Measurements from ENCODE around the gene LRRC10B.

The LRRC10B gene

DNA sequence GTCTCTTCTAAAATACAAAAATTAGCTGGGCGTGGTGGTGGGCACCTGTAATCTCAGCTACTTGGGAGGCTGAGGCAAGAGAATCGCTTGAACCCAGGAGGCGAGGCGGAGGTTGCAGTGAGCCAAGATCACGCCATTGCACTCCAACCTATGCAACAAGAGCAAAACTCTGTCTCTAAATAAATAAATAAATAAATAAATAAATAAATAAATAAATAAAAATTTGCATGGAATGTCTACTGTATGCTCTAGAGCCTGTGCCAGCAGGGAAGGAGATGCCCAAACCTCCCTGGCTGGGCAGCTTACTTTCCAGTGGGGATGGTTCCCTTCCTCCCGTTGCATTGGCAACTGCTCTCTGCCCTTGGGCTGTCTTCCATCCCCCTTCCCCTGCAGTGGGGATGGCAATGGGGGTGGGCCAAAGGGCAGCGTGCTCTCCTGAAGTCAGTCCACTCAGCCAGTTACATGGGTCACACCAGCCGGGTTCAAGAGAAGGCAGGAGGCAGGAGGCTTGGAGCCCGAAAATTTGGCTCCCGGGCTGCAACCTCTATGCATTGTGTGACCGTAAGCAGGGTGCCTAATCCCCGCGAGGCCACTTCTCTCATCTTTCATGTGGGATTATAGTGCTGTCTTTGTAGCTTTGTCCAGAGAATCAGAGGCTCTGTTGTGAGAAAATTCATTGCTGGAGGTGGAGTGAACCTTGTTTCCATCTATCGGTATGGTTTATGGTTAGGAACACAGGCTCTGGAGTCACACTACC lies 1.4 kb upstream of the LRRC10B start:
- in situ Hi-C loops (cut with MboI; ENCODE audit: low sequenced_read_pairs), result no loop called here
- H3K9me3 ChIP-seq, result no peaks in the 10 kb centered on the region
- H3K4me1 ChIP-seq, result no peaks in the 10 kb centered on the region
- DNase-seq (ENCODE audit: low spot score in 2 of 2), result no peak
- no peaks in the 10 kb centered on the region for H3K36me3 ChIP-seq (replicated peaks)
- peaks cover 98% of the 10 kb centered on the region for H3K27me3 ChIP-seq (ENCODE audit: low read depth)
- H3K4me3 ChIP-seq, result no peak overlapping the region

DNA sequence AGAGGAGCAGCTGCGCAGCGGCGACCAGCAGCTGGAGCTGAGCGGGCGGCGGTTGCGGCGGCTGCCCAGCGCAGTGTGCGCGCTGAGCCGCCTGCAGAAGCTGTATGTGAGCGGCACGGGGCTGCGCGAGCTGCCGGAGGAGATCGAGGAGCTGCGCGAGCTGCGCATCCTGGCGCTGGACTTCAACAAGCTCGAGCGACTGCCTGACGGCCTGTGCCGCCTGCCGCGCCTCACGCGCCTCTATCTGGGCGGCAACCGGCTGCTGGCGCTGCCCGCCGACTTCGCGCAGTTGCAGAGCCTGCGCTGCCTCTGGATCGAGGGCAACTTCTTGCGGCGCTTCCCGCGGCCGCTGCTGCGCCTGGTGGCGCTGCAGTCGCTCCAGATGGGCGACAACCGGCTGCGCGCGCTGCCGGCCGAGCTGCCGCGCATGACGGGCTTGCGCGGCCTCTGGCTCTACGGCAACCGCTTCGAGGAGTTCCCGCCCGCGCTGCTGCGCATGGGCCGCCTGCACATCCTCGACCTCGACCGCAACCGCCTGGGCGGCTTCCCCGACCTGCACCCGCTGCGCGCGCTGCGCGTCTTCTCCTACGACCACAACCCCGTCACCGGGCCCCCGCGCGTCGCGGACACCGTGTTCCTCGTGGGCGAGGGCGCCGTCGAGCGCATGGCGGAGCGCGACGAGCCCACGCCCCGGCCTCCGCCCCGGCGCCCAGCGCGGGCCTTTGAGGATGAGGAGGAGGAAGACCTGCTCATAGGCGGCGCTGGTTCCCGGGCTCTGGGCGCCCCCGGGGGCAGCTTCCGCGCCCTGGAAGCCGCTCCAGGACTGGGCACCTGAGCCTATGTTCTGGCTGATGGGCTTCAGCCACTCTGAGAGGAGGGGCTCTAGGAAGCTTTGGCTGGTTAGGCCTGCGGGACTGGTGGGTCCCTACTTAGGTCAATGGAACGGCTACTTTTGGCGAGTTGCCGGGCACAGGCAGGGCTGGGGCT lies 787 bp downstream of the LRRC10B start:
- no peaks in the 10 kb centered on the region for H3K9me3 ChIP-seq
- peak; percentile 65 to 71 for DNase-seq (ENCODE audit: low spot score in 2 of 2)
- peaks cover 98% of the 10 kb centered on the region for H3K27me3 ChIP-seq (ENCODE audit: low read depth)
- H3K4me3 ChIP-seq, result no peak overlapping the region
- H3K36me3 ChIP-seq (replicated peaks), result no peaks in the 10 kb centered on the region
- in situ Hi-C loops (cut with MboI; ENCODE audit: low sequenced_read_pairs), result no loop called here
- no peaks in the 10 kb centered on the region for H3K4me1 ChIP-seq

DNA sequence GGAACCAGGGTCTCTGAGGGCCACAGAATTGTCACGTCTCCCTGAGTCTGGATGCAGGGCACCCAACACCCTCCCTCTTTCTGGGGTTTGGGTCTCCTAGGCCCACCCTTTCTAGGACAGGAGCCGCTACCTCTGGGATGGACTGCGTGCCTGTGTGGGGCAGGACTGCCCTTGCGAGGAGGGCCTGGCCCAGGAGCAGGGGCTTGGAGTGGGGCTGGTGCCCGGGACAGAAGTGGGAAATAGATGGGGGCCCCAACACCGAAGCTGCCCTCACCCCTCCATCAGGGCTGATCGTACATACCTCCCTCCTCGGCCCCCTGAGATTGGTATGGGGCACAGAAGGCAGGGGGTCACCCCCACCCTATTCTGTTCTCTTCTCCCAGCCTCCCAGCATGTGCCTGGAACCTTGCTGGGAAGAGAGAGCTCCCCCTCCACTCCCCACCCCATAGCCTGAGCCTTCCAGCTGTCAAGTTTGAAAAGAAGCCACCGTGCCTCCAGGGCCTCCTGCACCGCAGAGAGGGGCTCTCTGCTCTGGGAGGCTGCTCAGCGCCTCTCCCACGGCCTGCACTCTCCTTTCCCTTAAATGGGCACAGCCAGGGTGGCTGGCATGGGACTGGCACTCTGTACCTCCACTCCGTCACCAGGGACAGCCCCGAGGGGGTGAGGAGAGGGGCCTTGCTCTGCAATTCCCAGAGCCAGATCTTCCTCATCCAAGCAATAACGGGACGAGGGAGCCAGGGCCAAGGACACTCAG lies 1.8 kb downstream of the LRRC10B start:
- no peaks in the 10 kb centered on the region for H3K9me3 ChIP-seq
- in situ Hi-C loops (cut with MboI; ENCODE audit: low sequenced_read_pairs), result no loop called here
- H3K4me3 ChIP-seq, result no peak overlapping the region
- DNase-seq (ENCODE audit: low spot score in 2 of 2), result no peak
- no peaks in the 10 kb centered on the region for H3K36me3 ChIP-seq (replicated peaks)
- no peaks in the 10 kb centered on the region for H3K4me1 ChIP-seq
- peaks cover 93% of the 10 kb centered on the region for H3K27me3 ChIP-seq (ENCODE audit: low read depth)

DNA sequence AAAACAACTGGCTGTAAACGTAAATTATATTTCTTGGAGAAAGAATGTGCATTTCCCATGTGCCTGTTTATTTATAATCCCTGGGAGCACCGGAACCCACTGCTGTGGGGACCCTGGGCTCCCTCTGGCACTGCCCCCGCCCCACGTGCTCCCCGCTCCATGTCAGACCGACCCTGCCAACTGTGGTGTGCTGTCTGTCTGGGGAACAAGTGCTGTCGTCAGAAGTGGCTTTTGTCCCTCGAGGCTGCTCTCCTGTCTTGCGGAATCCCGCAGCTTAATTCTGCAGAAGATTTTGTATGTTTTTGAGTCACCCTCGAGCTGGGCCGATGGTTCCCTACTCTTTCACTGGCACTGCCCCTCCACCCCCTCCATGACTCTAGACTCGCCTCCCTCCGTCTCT lies 2.4 kb downstream of the LRRC10B start:
- H3K27me3 ChIP-seq (ENCODE audit: low read depth), result peaks cover 87% of the 10 kb centered on the region
- in situ Hi-C loops (cut with MboI; ENCODE audit: low sequenced_read_pairs), result no loop called here
- DNase-seq (ENCODE audit: low spot score in 2 of 2), result no peak
- no peaks in the 10 kb centered on the region for H3K36me3 ChIP-seq (replicated peaks)
- no peaks in the 10 kb centered on the region for H3K9me3 ChIP-seq
- H3K4me1 ChIP-seq, result no peaks in the 10 kb centered on the region
- H3K4me3 ChIP-seq, result no peak overlapping the region

DNA sequence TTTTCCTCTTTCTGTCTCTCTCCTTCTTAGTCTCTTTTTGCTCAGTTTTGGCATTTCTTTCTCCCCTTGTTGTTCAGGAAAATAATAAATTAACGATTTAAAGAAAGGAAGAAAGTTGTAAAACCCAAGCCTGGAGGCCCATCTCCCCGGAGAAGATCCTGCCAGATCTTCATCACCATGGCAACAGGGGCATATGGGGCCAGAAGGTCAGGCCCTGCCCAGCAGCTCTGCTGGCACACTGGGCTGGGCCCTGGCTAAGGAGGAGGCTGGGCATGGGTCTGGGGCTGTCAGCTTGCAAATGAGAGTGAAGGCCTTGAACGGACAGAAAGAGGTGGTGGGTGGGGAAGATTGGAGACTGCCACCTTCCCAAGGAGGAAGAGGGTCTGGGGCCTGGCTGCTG lies 2.8 kb downstream of the LRRC10B start:
- Histone ChIP-seq H3K4me3 (no peak overlapping the region), H3K27me3 (ENCODE audit: low read depth) (peaks cover 82% of the 10 kb centered on the region), H3K4me1 (no peaks in the 10 kb centered on the region), H3K9me3 (no peaks in the 10 kb centered on the region), H3K36me3 (replicated peaks) (no peaks in the 10 kb centered on the region)
- in situ Hi-C loops (cut with MboI; ENCODE audit: low sequenced_read_pairs), result no loop called here
- no peak for DNase-seq (ENCODE audit: low spot score in 2 of 2)

DNA sequence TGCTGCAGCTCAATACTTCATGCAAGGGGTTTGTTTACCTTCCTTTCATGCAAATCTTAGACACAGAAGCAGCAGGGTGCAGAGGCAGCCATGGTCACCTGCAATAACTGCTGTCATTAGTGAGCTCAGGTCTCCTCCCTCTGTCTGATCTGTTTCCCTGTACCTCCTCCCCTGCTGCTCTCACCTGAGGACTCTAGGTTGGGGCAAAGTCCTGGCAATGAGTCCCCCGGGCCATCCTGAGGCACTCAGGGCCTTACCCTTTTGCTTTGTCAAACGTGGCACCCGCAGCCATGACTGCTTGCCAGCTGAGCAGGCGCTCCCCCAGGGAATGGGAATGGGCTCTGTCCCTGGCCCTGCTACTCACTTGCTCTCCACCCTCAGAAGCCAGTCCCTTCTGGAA lies 3.9 kb downstream of the LRRC10B start:
- Histone ChIP-seq H3K4me1 (no peaks in the 10 kb centered on the region), H3K4me3 (no peak overlapping the region), H3K9me3 (no peaks in the 10 kb centered on the region), H3K27me3 (ENCODE audit: low read depth) (peaks cover 76% of the 10 kb centered on the region), H3K36me3 (replicated peaks) (no peaks in the 10 kb centered on the region)
- in situ Hi-C loops (cut with MboI; ENCODE audit: low sequenced_read_pairs), result no loop called here
- no peak for DNase-seq (ENCODE audit: low spot score in 2 of 2)

DNA sequence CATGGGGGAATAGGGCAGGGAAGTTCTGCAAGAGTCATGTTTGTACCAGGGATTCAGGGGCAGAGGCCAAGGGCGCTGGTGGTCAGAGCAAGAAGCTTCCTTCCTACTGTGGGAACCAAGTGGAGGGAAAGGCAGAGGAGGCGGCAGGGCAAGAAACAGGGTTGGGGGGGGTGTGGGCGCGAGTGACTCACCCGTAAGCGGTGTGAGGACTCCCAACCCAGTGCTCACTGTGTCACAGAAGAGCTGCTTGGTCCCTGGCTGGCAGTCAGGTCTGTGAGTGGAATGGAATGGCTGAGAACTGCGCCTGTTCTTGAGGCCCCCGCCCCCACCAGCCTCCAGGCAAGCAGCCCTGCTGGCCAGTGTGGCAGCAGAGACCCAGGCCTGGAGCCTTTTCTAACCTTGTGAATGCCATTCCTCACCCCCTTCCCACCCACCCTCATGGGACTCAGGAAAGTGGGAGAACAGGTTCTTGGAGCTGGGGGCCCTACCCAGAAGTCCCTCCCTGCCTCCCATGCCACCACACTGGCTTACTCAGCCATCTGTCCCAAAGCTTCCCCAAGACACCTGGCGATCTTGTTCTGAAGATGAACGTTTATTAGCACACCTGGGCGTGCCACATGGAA lies 4.7 kb downstream of the LRRC10B start:
- Histone ChIP-seq H3K36me3 (replicated peaks) (no peaks in the 10 kb centered on the region), H3K27me3 (ENCODE audit: low read depth) (peaks cover 73% of the 10 kb centered on the region), H3K4me3 (no peak overlapping the region), H3K9me3 (no peaks in the 10 kb centered on the region), H3K4me1 (no peaks in the 10 kb centered on the region)
- in situ Hi-C loops (cut with MboI; ENCODE audit: low sequenced_read_pairs), result no loop called here
- DNase-seq (ENCODE audit: low spot score in 2 of 2), result no peak

DNA sequence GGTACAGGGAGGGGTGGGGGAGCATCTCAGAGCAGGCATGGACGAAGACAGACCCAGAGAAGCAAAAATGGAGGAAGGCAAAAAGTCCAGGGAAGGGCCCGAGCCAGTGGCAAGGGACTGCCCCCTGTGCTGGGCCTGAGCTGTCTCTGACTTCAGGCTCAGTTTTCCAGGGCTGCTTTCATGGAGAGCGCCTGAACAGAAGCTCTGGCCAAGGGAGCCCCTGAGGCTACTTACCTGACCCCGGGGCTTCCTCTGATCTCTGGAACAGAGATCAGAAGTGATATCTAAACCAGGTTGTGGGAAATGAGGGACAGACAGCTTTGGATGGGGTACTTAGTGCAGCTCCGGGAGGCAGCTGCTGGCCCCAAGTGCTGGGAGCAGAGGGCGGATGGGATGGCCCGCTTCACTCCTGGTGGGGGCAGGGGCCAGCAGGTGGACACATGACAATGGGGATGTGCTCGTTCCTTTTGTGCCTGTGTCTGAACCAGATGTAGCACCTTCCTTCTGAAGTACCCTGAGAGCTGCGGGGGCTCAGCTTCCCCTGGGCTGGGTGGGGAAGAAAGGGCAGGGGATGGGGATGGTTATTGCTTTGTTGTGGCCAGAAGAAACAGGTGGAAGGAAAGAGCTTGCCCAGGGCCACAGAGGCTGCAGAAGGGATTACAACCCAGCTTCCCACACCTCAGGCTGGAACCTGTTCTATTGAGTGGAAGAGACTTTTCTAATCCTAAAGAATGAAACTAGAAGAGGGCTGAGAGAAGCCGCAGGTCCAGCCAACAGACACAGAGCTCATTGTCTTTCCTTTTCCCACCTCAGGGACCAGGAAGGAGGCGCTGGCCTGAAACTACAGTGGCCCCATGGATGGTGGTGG lies 5.7 kb downstream of the LRRC10B start:
- DNase-seq (ENCODE audit: low spot score in 2 of 2), result no peak
- no peak overlapping the region for H3K4me3 ChIP-seq
- peaks cover 68% of the 10 kb centered on the region for H3K27me3 ChIP-seq (ENCODE audit: low read depth)
- no peaks in the 10 kb centered on the region for H3K36me3 ChIP-seq (replicated peaks)
- H3K4me1 ChIP-seq, result no peaks in the 10 kb centered on the region
- H3K9me3 ChIP-seq, result no peaks in the 10 kb centered on the region
- in situ Hi-C loops (cut with MboI; ENCODE audit: low sequenced_read_pairs), result no loop called here

DNA sequence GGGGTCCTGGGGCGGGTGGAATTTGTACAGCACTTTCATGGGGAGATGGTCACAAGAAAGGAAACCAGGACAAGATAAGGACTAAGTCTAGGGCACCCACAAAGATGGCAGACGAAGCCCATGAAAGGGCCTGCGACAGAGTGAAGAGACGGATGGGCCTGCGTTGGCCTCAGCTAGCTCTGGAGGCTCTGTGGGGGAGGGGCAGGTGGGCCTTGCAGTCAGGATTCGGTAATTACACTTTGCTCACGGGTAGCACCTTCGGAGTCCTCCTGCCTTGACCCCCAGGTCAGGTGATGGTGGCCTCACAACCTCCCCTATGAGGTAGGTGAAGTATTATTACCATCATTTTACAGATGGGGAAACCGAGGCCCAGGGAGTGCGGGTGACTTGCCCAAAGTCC lies 7.1 kb downstream of the LRRC10B start:
- in situ Hi-C loops (cut with MboI; ENCODE audit: low sequenced_read_pairs), result no loop called here
- Histone ChIP-seq H3K4me3 (no peak overlapping the region), H3K27me3 (ENCODE audit: low read depth) (peaks cover 60% of the 10 kb centered on the region), H3K36me3 (replicated peaks) (no peaks in the 10 kb centered on the region), H3K9me3 (no peaks in the 10 kb centered on the region), H3K4me1 (no peaks in the 10 kb centered on the region)
- no peak for DNase-seq (ENCODE audit: low spot score in 2 of 2)

DNA sequence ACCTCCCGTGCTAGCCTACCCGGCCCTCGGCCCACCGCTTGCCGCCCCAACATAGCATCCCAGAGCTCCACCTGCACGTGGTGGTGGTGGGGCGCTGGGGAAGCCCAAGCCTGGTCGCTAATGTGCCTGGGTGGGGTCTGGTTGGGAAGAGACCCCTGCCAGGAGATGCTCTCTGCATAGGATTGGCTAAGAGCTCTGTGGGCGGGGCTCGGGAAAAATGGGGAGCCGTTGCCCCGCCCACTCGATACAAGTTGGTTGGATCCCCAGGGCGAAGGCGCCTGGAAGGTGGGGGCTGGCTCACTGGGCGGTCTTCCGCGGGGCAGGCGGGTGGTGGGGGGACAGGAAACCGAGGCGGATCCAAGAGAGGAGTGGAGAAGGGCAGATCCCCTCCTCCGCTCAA lies 7.6 kb downstream of the LRRC10B start:
- Histone ChIP-seq H3K9me3 (no peaks in the 10 kb centered on the region), H3K4me1 (no peaks in the 10 kb centered on the region), H3K27me3 (ENCODE audit: low read depth) (peaks cover 60% of the 10 kb centered on the region), H3K4me3 (no peak overlapping the region), H3K36me3 (replicated peaks) (no peaks in the 10 kb centered on the region)
- DNase-seq (ENCODE audit: low spot score in 2 of 2), result no peak
- in situ Hi-C loops (cut with MboI; ENCODE audit: low sequenced_read_pairs), result no loop called here

DNA sequence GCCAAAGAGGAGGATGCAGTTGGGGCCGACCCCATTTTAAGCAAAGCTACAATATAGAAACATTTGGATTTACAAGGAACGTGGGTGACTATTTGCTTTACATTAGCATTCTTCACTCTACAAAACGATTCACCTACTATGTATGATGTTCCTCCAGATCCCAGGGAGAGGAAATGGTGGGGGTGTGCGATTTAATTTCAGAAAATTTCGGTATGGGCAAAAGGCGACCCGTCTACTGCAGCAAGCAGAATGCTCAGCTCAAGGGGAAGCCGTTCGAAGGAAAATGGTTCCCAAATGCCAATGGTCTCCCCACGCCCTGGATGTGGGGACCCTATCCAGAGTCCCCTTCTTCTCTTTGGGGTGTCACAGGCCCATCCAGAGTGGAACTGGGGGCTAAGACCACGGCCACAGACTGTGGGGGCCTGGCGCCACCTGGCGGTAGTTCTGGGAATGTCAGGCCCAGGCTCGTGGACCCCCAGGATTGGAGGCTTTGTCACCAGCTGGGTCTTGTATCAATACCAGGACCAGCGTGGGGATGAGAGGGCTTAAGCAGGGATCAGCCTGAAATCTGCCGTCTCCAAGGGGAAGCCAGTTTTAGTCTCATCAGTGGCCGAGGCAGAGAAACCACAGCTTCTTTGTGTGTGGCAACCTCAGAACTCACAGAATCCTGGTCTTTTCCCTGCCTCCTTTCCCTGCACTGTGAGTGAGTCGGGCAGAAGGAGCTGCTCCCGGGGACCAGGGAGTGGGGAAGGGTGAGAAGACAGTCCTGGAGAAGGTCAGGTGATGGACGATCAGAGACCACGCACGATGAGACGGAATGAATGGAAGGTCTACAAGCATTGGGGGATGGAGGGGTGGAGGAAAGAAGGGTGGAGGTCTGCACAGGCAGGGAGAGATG lies 8.4 kb downstream of the LRRC10B start:
- Histone ChIP-seq H3K4me3 (no peak overlapping the region), H3K27me3 (ENCODE audit: low read depth) (peaks cover 60% of the 10 kb centered on the region), H3K9me3 (no peaks in the 10 kb centered on the region), H3K4me1 (no peaks in the 10 kb centered on the region), H3K36me3 (replicated peaks) (no peaks in the 10 kb centered on the region)
- in situ Hi-C loops (cut with MboI; ENCODE audit: low sequenced_read_pairs), result no loop called here
- DNase-seq (ENCODE audit: low spot score in 2 of 2), result peak in 1 of 2 experiments; percentile 71
